ENCODE results near the gene RNF157. TPM values are rescaled to one million over a fixed set of nuclear protein-coding genes. Genes with fewer than 3 reads are reported as not detected.

RNF157 gene
- total RNA-seq, 1 experiment from 2014 or later, result 5.5 TPM

GRCh38 chr17:76174037-76174436, 66.3 kb downstream of the RNF157 start:
- in situ Hi-C loops (cut with HindIII; ENCODE audit: low sequenced_read_pairs), result no loop called here
- no peak for DNase-seq (ENCODE audit: low spot score)

GRCh38 chr17:76173474-76173873, 66.8 kb downstream of the RNF157 start:
- in situ Hi-C loops (cut with HindIII; ENCODE audit: low sequenced_read_pairs), result no loop called here

GRCh38 chr17:76171706-76172105, 68.6 kb downstream of the RNF157 start:
- no peak for DNase-seq (ENCODE audit: low spot score)
- in situ Hi-C loops (cut with HindIII; ENCODE audit: low sequenced_read_pairs), result no loop called here

More at GRCh38 chr17:76173474-76173873, 66.8 kb downstream of the RNF157 start:
- no peak for DNase-seq (ENCODE audit: low spot score)

- DNase-seq (ENCODE audit: low spot score), result no peak
- in situ Hi-C loops (cut with HindIII; ENCODE audit: low sequenced_read_pairs), result no loop called here
Measured at GRCh38 chr17:76170114-76170513, 70.2 kb downstream of the RNF157 start.

- in situ Hi-C loops (cut with HindIII; ENCODE audit: low sequenced_read_pairs), result no loop called here
Measured at GRCh38 chr17:76166906-76167305, 73.4 kb downstream of the RNF157 start.

GRCh38 chr17:76166168-76166567, 74.1 kb downstream of the RNF157 start:
- DNase-seq (ENCODE audit: low spot score), result no peak
- in situ Hi-C loops (cut with HindIII; ENCODE audit: low sequenced_read_pairs), result no loop called here

More at GRCh38 chr17:76166906-76167305, 73.4 kb downstream of the RNF157 start:
- no peak for DNase-seq (ENCODE audit: low spot score)

- no peak for DNase-seq (ENCODE audit: low spot score)
- in situ Hi-C loops (cut with HindIII; ENCODE audit: low sequenced_read_pairs), result no loop called here
Measured at GRCh38 chr17:76164331-76164730, 76.0 kb downstream of the RNF157 start.

- in situ Hi-C loops (cut with HindIII; ENCODE audit: low sequenced_read_pairs), result no loop called here
- DNase-seq (ENCODE audit: low spot score), result no peak
Measured at GRCh38 chr17:76163919-76164318, 76.4 kb downstream of the RNF157 start.

- in situ Hi-C loops (cut with HindIII; ENCODE audit: low sequenced_read_pairs), result no loop called here
- DNase-seq (ENCODE audit: low spot score), result no peak
Measured at GRCh38 chr17:76161619-76162266, 78.5 kb downstream of the RNF157 start.

GRCh38 chr17:76160896-76161528, 79.3 kb downstream of the RNF157 start:
- in situ Hi-C loops (cut with HindIII; ENCODE audit: low sequenced_read_pairs), result no loop called here
- no peak for DNase-seq (ENCODE audit: low spot score)

- DNase-seq (ENCODE audit: low spot score), result no peak
Measured at GRCh38 chr17:76159157-76159556, 81.1 kb downstream of the RNF157 start.

GRCh38 chr17:76157759-76158158, 82.5 kb downstream of the RNF157 start:
- in situ Hi-C loops (cut with HindIII; ENCODE audit: low sequenced_read_pairs), result no loop called here
- DNase-seq (ENCODE audit: low spot score), result no peak

More at GRCh38 chr17:76159157-76159556, 81.1 kb downstream of the RNF157 start:
- in situ Hi-C loops (cut with HindIII; ENCODE audit: low sequenced_read_pairs), result no loop called here

- in situ Hi-C loops (cut with HindIII; ENCODE audit: low sequenced_read_pairs), result no loop called here
- DNase-seq (ENCODE audit: low spot score), result no peak
Measured at GRCh38 chr17:76156662-76156991, 83.7 kb downstream of the RNF157 start.

- in situ Hi-C loops (cut with HindIII; ENCODE audit: low sequenced_read_pairs), result no loop called here
- no peak for DNase-seq (ENCODE audit: low spot score)
Measured at GRCh38 chr17:76155988-76156661, 84.2 kb downstream of the RNF157 start.

GRCh38 chr17:76154936-76155845, 85.1 kb downstream of the RNF157 start:
- DNase-seq (ENCODE audit: low spot score), result no peak

GRCh38 chr17:76154292-76154691, 86.0 kb downstream of the RNF157 start:
- no peak for DNase-seq (ENCODE audit: low spot score)
- in situ Hi-C loops (cut with HindIII; ENCODE audit: low sequenced_read_pairs), result no loop called here

More at GRCh38 chr17:76154936-76155845, 85.1 kb downstream of the RNF157 start:
- in situ Hi-C loops (cut with HindIII; ENCODE audit: low sequenced_read_pairs), result no loop called here

- DNase-seq (ENCODE audit: low spot score), result no peak
- in situ Hi-C loops (cut with HindIII; ENCODE audit: low sequenced_read_pairs), result no loop called here
Measured at GRCh38 chr17:76153640-76154039, 86.7 kb downstream of the RNF157 start.

- DNase-seq (ENCODE audit: low spot score), result no peak
- in situ Hi-C loops (cut with HindIII; ENCODE audit: low sequenced_read_pairs), result no loop called here
Measured at GRCh38 chr17:76153202-76153601, 87.1 kb downstream of the RNF157 start.

GRCh38 chr17:76152591-76152990, 87.7 kb downstream of the RNF157 start:
- in situ Hi-C loops (cut with HindIII; ENCODE audit: low sequenced_read_pairs), result no loop called here
- DNase-seq (ENCODE audit: low spot score), result no peak
